HG02870 (cell line): ENCODE data around the gene SIMC1.
"Not testable (repeated sequence)": the region's sequence is repeated elsewhere in the genome, so short reads cannot be mapped to it uniquely, and the experiment has no call there.

Experiments
- ATAC-seq: cut with Tn5 transposase; IDR thresholded peaks from one replicate; pipeline ENCODE4 v1.9.1; 2021; ENCODE audit warnings: mild to moderate bottlenecking, moderate library complexity; ENCODE audit not compliant: unreplicated experiment

Gene SIMC1

DNA sequence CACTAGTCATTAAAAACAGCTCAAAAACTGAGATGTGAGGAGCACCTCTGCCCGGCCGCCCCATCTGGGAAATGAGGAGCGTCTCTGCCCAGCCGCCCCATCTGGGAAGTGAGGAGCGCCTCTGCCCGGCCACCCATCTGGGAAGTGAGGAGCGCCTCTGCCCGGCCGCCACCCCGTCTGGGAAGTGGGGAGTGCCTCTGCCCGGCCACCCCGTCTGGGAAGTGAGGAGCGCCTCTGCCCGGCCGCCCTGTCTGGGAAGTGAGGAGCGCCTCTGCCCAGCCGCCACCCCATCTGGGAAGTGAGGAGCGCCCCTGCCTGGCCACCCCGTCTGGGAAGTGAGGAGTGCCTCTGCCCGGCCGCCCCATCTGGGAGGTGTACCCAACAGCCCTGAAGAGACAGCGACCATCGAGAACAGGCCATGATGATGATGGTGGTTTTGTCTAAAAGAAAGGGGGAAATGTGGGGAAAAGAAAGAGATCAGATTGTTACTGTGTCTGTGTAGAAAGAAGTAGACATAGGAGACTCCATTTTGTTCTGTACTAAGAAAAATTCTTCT, 23.7 kb upstream of the SIMC1 start:
- not testable (repeated sequence) for ATAC-seq

DNA sequence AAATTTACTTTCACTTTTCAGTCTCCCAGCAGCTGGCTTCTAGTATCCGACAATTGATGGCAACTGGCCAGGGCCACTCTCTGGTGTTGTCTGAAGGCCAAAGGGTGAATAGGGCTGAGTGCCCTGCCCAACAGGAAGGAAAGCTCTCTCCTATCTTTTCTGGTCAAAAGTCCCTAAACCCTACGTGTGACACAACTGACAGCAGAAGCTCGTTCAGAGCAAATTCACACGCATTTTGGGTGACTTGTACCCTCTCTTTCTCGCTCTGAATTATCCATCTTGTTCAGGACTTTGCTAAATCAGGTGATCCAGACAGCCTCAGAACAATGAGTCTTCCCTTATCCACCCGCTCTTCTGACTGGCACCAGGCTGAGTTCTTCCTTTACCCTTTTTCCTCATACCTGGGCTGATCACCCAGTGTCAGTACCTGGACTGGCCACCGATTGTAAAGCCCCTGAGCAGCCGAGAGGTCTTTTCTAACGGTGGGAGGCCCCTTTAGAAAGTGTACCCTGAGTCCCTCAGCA, 21.8 kb upstream of the SIMC1 start:
- not testable (repeated sequence) for ATAC-seq

DNA sequence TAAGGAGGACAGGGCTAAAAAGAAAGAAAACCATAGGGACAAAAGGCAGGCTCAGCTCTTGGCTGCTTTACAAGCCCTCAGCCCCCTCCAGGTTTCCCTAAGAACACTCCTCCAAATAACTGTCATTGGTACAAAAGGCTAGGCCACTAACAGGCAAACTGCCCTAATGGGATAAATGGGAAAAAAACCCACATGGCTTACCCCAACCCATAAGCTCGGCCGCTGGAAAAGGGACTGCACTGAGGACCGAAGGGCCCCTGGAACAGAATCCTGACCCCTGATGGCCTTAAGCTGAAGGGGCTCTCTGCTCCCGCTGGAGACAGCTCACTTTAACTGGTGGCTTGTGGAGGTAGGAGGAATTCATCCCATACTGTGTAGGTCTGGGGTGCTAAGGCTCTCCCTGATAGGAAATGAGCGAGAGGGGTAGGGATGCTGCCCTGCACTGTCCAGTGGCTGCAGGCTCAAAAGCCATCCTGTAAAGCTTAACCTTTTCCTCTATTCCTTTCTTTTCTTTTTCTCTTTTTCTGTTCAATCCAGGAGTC, 21.0 kb upstream of the SIMC1 start:
- not testable (repeated sequence) for ATAC-seq

DNA sequence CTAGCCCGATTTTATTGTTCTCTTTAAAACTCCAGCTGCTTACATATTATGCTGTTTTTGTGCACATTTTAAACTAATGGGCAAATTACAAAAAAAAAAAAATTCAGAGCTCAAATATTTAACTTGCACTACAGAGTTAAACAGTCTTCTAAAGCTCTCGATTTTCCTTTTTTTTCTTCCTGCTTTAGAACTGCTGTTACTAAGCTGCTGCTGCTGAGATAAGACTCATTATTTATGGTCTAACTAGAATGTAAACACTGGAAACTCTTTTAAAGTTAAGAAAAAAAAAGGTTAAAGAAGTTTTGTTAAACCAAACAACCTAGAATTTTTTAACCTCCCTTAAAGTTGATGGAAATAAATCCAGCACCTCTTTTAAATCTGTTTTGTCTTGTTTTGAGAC, 20.5 kb upstream of the SIMC1 start:
- ATAC-seq, result not testable (repeated sequence)

GRCh38 chr5:176222006-176222405, 16.2 kb upstream of the SIMC1 start:
- ATAC-seq, result not testable (repeated sequence)

- ATAC-seq, result not testable (repeated sequence)
These were observed 9.9 kb upstream of the SIMC1 start for GRCh38 chr5:176228358-176228757.

DNA sequence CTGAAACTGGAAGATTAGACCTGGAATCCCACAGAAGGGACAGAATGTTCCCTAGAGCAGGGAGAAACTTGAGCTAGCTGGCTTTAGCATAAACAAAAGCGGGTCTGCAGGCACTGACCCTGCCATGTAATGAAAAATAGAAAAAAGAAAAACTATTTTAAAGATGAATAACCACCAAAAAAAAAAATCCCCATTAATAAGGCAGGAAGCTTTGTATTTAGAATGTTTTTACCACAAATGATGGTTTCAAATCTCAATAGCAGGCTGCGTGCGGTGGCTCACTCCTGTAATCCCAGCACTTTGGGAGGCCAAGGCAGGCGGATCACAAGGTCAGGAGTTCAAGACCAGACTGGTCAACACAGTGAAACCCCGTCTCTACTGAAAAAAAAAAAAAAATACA, 5.0 kb upstream of the SIMC1 start:
- ATAC-seq, result not testable (repeated sequence)

- ATAC-seq, result not testable (repeated sequence)
These were observed 3.1 kb upstream of the SIMC1 start for GRCh38 chr5:176235155-176235554.

DNA sequence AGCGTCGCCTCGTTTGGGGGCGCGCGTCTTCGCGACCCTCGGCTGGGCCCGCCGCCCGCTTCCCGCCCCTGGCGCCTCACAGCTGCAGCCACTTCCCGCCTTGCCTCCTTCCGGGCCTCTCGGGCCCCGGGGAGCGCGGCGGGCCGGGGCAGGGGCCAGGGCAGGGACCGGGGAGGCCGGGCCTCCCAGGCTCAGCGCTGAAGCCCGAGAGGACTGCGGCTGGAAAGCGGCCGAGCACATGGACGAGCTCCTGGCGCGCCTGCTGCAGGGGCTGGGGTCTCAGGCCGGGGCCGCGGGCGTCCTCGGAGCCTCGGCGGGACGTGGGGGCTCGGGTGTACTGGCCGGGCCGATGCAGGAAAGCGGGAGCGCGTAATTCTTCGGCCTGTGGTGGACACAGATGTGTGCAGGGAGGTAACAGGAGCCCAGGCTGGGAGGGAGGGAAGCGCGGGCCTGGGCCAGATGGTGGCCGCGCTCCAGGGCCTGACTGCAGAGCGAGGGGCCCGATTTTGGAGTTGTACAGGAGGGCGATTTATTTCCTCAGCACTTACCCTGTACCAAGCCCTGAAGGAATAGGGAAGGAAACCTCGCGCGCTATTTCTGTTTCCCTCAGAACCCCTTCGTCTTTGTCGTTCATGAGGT, 540 bp downstream of the SIMC1 start:
- ATAC-seq, result peak; percentile 34

DNA sequence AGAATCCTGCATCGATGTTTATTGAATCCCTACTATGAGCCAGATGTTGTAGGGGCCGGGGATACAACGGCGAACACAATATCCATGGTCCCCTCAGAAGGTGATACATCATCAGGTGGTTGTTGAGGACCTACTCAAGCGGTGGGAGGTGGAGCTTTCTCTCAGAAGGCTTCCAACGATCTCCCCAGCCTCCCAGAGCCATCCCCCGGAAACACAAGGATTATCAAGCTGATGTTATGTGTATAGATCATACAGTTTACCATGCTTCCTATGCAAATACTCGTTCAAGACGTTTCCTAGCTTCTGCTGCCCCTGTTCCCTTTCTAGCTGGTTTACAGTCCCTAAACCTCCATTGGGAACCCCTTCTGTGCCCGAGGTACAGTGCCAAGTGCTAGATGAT, 1.1 kb downstream of the SIMC1 start:
- ATAC-seq, result not testable (repeated sequence)

GRCh38 chr5:176244318-176244717, 6.1 kb downstream of the SIMC1 start:
- not testable (repeated sequence) for ATAC-seq

- ATAC-seq, result not testable (repeated sequence)
These were observed 6.8 kb downstream of the SIMC1 start for GRCh38 chr5:176245074-176245473.

DNA sequence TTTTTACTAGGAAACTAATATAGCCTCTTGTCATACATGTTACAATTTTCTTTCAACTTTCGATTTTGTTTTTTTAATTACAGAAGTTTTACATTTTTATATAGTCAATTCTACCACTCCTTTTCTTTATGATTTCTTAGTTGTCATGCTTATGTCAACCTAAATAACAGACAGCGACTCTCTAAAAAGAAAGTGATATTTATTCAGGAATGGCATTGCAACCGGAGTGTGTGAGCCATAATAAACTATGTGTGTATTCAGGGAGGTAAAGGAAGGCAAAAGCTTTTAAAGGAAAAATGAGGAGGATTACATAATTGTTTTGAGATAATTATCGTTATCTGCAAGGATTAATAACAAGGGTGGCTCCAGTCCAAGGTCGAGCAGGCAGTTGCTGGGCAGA, 7.3 kb downstream of the SIMC1 start:
- ATAC-seq, result not testable (repeated sequence)

- not testable (repeated sequence) for ATAC-seq
These were observed 12.5 kb downstream of the SIMC1 start for GRCh38 chr5:176250691-176251090.

DNA sequence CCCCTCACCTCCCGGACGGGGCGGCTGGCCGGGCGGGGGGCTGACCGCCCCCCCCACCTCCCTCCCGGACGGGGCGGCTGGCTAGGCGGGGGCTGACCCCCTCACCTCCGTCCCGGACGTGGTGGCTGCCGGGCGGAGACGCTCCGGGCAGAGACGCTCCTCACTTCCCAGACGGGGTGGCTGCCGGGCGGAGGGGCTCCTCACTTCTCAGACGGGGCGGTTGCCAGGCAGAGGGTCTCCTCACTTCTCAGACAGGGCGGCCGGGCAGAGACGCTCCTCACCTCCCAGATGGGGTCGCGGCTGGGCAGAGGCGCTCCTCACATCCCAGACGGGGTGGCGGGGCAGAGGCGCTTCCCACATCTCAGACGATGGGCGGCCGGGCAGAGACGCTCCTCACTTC, 13.9 kb downstream of the SIMC1 start:
- ATAC-seq, result not testable (repeated sequence)

GRCh38 chr5:176253370-176254065, 15.3 kb downstream of the SIMC1 start:
- not testable (repeated sequence) for ATAC-seq

DNA sequence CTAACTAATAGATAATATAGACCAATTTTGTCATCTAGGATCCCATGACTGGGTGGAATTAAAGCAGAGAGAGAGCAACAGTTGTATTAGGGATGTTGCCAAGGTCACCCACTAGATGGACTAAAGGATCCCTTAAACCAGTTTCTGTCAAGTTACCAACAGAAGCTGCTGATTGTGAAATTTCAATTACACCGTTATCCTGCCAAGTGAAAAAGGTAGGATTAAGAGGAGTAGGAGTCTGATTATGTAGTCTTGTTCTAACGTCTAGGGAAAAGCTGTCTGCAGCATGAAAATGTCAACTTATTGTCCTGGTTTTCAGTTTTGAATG, 15.8 kb downstream of the SIMC1 start:
- not testable (repeated sequence) for ATAC-seq

DNA sequence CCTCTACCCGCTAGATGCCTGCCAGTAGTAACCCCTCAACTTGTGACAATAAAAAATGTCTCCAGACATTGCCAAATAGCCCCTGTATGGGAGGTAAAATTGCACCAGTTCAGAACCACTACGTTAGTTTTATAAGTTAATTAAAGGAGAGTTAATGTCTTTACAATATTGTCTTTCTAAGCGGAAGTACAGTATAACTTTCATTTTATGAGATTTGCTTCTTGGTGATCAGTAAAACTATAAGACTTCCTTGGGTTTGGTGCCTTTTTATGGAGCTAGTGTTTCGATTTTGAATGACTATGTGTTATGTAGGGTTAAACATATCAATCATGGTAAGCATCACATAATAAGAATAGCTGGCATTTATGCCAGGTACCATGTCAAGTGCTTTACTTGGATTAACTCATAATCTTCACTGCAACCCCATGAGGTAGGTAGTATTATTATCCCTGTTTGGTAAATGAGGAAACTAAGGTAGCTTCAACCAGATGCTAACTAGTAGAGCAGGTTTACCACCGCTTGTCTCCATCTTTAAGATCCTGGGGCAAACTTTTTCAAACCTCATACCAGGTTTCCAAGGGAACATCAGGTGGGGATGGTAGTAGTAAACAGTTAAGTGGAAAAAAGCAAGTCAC, 19.8 kb downstream of the SIMC1 start:
- ATAC-seq, result not testable (repeated sequence)

GRCh38 chr5:176260682-176261081, 22.5 kb downstream of the SIMC1 start:
- ATAC-seq, result not testable (repeated sequence)

DNA sequence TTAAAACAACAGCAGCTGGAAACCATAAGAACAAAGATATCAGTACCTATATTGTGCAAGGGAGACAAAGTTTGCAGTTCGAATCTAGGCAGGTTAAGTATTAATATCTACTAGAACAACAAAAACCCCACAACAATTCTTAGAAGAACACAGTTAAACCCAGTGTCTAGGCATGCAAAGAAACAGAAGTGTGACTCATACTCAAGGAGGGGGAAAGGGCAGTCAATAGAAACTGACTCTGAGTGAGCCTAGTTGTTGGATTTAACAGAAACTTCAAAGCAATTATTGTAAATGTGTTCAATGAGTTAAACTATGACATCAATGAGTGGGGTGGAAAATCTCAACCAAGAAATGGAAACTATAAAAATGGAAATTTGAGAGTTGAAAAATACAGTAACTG, 28.2 kb downstream of the SIMC1 start:
- ATAC-seq, result not testable (repeated sequence)

GRCh38 chr5:176289018-176289417, 50.8 kb downstream of the SIMC1 start:
- not testable (repeated sequence) for ATAC-seq
